ENCODE data around the gene CYB5A. TPM values are rescaled to one million over a fixed set of nuclear protein-coding genes. Genes with fewer than 3 reads are reported as not detected.
"Not testable (repeated sequence)": the region's sequence is repeated elsewhere in the genome, so short reads cannot be mapped to it uniquely, and the experiment has no call there.

CYB5A gene
- total RNA-seq, 1 experiment from 2014 or later = 60.4 TPM

DNA sequence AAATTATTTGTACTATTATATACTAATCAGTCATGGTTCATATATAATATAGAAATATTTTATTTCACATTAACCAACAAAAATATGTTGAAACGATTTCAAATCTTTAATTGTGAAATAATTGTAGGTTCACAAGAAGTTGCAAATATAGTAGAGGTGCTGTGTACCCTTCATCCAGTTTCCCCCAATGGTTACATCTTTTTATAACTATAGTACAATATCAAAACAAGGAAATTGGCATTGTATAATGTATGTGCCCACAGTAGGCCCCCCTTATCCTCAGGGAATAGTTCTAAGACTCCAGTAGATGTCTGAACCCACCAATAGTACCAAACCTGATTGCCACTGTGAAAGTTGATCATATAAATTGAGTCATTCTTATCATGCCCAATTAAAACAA, 7.4 kb upstream of the CYB5A start:
- no peak for DNase-seq (ENCODE audit: low read depth)

- DNase-seq (ENCODE audit: low read depth) = no peak
Observed at GRCh38 chr18:74294526-74294925, 2.8 kb upstream of the CYB5A start.

DNA sequence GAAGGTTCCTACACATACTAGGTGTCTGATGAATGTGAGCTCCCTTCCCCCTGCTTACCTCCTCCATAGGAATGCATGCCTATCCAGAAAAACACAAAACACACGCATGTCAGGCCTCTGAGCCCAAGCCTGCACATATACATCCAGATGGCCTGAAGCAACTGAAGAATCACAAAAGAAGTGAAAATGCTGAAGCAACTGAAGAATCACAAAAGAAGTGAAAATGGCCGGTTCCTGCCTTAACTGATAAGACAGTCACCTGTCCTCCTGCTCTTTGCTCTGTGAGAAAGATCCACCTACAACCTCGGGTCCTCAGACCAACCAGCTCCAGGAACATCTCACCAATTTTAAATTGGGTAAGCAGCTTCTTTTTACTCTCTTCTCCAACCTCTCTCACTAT, 1.2 kb upstream of the CYB5A start:
- DNase-seq (ENCODE audit: low read depth) = not testable (repeated sequence)

GRCh38 chr18:74292541-74292858, 737 bp upstream of the CYB5A start:
- no peak for DNase-seq (ENCODE audit: low read depth)

DNA sequence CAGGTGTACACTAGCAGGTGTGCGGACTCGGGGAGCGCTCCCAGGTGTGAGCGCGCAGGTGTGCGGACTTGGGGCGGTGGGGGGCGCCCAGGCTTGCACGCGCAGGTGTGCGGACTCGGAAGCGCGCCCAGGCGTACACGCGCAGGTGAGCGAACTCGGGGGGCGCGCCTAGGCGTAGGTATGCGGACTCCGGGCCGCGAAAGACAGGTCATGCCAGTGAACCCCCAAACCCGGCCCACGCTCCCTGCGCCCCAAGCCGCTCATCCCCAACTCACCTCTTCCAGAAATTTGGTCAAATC, 342 bp downstream of the CYB5A start:
- no peak for DNase-seq (ENCODE audit: low read depth)

DNA sequence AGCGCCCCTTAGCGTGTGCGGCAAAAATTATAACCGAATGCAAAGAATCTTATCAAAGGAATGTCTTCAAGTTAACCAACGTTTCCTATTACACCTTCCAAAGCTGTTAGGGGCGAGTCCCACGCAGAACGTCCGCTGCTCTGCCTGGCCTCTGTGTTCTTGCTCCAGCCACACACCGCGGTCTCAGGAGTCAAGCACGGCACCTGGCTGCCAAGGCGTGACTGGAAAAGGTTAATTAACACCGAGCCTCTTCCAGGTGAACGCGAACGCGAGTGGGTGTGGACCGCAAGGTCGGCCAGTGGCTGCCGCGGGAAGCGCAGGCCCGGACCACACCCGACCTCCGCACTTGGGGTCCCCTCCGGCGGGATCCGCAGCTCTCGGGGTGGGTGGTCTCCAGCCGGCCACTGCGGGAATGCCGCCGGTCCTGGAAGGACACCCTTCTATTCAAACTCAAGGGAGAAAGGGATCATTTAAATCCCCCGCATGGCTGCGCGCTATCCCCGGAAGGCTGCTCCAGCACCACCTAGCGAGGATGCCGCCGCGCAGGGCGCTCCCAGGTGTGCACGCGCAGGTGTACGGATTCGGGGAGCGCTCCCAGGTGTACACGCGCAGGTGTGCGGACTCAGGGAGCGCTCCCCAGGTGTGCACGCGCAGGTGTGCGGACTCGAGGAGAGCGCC, 830 bp downstream of the CYB5A start:
- DNase-seq (ENCODE audit: low read depth) = no peak

DNA sequence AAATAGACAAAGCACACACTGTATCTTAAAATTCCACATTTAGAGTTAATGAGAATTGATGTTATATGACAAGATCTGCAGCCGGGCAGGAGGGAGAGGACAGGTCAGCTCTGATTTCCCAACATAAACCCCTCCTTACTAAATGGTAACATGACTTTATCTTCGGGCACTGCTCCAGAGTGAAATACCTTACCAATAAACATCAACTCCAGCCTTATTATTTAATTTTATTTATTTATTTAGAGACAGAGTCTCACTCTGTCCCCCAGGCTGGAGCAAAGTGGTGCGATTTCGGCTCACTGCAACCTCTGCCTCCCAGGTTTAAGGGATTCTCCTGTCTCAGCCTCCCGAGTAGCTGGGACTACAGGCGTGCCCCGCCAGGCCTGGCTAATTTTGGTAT, 1.7 kb downstream of the CYB5A start:
- DNase-seq (ENCODE audit: low read depth) = no peak

DNA sequence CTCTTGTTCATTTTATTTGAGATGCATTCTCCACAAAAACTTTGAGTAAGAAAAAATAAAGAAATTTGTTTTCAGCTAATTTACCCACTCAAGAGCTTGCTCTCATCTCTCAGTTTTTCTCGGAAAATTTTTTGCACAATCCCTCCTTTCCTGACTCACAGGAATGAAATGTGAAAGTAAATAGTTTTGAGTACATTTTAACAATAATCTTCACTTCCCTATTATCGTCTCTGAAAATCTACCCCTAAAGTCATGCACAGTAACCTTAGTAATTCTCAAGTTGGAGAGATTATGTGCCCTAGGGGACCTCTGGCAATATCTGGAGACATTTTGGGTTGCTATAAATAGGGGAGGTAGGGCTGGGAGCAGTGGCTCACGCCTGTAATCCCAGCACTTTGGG, 2.6 kb downstream of the CYB5A start:
- peak; percentile 53 for DNase-seq (ENCODE audit: low read depth)

DNA sequence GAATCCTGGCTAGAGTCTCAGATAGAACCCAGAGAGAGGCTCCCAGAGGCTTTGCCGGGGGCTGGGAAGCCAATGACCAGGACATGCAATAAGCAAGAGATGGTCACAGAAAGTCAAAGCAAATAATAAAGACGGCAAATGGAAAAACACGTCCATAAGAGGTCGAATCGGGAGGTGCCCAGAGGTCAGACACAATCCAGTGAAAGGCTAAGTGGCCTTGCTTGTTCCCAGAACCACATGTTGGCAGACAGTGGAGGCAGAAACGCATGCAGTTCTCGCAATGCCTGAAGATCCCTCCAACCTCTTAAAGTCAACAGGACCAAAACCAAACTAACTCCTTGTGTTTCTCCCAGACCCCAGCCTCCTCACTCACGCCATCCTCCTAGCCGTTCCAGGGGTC, 3.0 kb downstream of the CYB5A start:
- no peak for DNase-seq (ENCODE audit: low read depth)

DNA sequence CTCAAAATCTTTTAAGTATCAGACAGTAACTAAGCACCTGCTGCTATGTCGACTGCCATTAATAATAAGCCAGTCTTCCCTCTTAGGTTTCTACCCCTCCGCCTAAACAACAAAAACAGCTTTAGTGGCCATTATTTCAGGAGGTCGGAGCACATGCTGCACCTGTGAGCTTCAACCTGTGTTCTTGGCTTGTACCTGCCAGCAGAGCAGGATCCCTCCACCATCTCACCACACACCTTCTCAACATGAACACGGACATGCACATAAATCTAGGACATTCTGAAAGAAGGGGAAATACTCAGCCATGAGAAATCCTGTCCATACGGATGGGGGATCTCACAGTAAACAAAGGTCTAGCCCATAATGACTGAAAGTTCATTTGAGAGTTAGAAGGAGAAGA, 3.7 kb downstream of the CYB5A start:
- DNase-seq (ENCODE audit: low read depth) = no peak

- DNase-seq (ENCODE audit: low read depth) = no peak
Observed at GRCh38 chr18:74286856-74287255, 4.9 kb downstream of the CYB5A start.

DNA sequence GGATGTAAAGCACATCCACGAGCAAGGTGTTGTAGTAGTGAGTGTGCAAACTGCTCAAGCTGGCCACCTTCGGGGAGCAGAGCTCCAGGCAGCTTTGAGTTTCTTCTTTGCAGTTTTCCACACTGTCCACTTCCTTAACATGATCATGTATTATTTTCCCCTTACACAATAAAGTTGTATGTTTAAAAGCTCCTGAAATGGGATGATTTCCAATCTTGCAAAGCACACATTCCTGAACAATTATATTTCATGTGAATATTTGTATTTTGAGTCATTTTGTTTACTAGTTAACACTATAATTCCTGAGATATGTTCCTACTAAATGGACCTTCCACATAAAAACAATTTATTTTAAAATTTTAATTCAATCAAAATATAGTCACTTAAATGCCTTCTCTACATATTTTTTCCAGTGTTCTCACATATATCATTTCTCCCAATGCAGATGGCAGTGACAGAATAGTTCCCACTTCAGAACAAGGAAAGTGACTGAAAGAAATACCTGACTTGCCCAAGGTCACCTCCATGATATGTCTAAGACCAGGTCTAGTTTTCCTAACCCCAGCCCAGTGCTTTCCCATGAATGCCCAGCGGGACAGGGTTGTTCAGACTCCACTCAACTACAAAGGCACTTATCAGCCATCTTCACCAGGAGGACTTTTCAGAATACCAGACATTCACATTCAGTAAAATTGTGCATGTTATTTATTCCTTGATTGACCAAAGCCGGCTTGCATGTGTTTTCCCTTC, 5.5 kb downstream of the CYB5A start:
- no peak for DNase-seq (ENCODE audit: low read depth)

- not testable (repeated sequence) for DNase-seq (ENCODE audit: low read depth)
Observed at GRCh38 chr18:74285583-74285982, 6.2 kb downstream of the CYB5A start.

- DNase-seq (ENCODE audit: low read depth) = no peak
Observed at GRCh38 chr18:74284980-74285355, 6.8 kb downstream of the CYB5A start.

GRCh38 chr18:74284191-74284979, 7.4 kb downstream of the CYB5A start:
- no peak for DNase-seq (ENCODE audit: low read depth)

- no peak for DNase-seq (ENCODE audit: low read depth)
Observed at GRCh38 chr18:74283646-74284045, 8.1 kb downstream of the CYB5A start.

GRCh38 chr18:74282755-74283554, 8.8 kb downstream of the CYB5A start:
- no peak for DNase-seq (ENCODE audit: low read depth)

GRCh38 chr18:74281980-74282754, 9.6 kb downstream of the CYB5A start:
- no peak for DNase-seq (ENCODE audit: low read depth)

GRCh38 chr18:74281011-74281979, 10.5 kb downstream of the CYB5A start:
- no peak for DNase-seq (ENCODE audit: low read depth)

- no peak for DNase-seq (ENCODE audit: low read depth)
Observed at GRCh38 chr18:74278983-74279382, 12.8 kb downstream of the CYB5A start.
